ENCODE measurements around the gene SORL1.

DNA sequence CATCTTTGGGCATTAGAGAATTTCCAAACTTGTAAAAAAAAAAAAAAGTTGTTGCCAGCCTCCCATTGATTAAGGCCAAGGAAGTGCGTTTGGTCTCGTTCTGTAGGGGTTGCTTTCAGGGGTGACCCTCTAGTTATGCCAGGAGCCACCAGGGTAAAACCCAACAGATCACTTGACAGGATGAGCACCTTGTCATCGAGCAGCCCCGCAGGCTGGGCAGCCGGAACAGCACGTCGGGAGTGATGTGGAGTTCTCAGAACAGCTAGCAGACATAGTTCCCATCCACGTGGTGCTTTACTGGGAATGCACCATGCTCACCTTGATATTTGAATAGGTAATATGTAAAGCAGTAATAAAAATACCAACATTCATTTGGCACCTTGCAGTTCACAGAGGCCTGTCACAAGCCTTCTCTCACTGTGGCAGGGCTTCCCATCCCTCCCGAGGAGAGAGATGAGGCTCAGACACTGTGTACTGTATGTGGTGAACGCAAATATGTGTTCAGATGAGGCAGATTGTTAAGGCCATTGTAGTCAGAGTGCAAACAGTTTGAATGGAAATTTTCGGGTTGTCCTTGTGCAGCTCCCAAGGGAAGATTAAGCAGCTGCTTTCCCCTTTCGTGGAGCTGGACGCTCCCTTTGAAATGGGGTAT, 71.6 kb downstream of the SORL1 start:
- TF ChIP-seq CTCF (IDR thresholded peaks at IDR 0.05) (no peak), POLR2AphosphoS5 (IDR thresholded peaks at IDR 0.05) (no peak), EP300 (IDR thresholded peaks at IDR 0.05) (no peak)

Measured in suprapubic skin (tissue), 4 donors.